Measurements from ENCODE around the gene PLXNB1. TPM values are rescaled to one million over a fixed set of nuclear protein-coding genes. Genes with fewer than 3 reads are reported as not detected.

PLXNB1 gene
- total and polyA plus RNA-seq, 10 of the 15 experiments (the other 5 are each of a cell fraction or from before 2014, with no cell fraction given), result 0.18 to 15.1 (median 5.3) TPM

DNA sequence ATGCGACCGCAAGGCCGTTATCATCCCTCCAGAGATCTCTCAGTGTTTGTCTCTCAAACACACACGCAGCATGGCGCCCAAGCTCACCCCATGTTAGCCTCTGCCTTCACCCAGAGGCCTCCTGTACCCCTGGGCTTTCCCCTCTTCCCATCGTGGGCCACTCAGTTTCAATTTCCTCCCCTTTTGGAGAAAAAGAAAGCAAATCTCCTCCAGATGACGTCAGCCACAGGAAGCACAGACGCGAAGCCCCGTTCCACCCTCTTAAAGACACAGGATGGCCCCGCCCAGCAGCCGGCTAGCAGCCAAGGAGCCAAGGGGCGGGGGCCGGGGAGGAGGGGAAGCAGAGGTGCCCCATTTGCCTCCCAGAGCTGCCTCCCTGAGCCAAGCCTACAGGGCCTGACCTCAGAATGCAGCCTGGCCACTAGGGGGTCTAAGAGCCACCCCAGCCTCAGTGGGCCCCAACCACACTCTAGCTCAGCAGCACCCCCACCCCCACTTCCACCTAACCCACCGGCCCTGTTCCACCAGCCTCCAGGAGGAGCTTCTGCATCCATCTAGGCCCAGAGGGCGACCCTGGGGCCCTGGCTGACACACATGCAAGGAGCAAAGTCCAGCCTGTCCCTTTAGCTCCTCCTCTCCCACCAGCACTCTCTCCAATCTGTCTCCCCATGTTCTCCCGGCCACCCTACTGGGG is 43.2 kb upstream of the PLXNB1 start (continued):
- TF ChIP-seq, protein P1, sequence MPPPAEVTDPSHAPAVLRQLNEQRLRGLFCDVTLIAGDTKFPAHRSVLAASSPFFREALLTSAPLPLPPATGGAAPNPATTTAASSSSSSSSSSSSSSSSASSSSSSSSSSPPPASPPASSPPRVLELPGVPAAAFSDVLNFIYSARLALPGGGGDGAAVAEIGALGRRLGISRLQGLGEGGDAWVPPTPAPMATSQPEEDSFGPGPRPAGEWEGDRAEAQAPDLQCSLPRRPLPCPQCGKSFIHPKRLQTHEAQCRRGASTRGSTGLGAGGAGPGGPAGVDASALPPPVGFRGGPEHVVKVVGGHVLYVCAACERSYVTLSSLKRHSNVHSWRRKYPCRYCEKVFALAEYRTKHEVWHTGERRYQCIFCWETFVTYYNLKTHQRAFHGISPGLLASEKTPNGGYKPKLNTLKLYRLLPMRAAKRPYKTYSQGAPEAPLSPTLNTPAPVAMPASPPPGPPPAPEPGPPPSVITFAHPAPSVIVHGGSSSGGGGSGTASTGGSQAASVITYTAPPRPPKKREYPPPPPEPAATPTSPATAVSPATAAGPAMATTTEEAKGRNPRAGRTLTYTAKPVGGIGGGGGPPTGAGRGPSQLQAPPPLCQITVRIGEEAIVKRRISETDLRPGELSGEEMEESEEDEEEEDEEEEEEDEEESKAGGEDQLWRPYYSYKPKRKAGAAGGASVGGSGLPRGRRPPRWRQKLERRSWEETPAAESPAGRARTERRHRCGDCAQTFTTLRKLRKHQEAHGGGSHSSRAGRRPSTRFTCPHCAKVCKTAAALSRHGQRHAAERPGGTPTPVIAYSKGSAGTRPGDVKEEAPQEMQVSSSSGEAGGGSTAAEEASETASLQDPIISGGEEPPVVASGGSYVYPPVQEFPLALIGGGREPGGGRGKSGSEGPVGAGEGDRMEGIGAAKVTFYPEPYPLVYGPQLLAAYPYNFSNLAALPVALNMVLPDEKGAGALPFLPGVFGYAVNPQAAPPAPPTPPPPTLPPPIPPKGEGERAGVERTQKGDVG (CRISPR knock-in tag; IDR thresholded peaks at IDR 0.05), result no peak
- TF ChIP-seq TCF3 (IDR thresholded peaks at IDR 0.05; ENCODE audit: borderline replicate concordance, insufficient read depth, low read depth, low read length) (no peak), ZNF274 (IDR thresholded peaks at IDR 0.05; ENCODE audit: insufficient read depth, insufficient read length) (no peak), RELA (IDR thresholded peaks at IDR 0.05; ENCODE audit: borderline replicate concordance, partially characterized antibody) (peak; percentile 95), MTA2 (IDR thresholded peaks at IDR 0.05; ENCODE audit: low read depth) (peak; percentile 50; the same call in 1 of the 2 replicates), KAT2A (conservative IDR thresholded peaks at IDR 0.05; ENCODE audit: control insufficient read depth, low read depth, low read length) (no peak), MEF2A (IDR thresholded peaks at IDR 0.05; ENCODE audit: insufficient read depth, low read depth, low read length) (peak; percentile 66; the same call in 1 of the 2 replicates)
- TF ChIP-seq, protein P2, sequence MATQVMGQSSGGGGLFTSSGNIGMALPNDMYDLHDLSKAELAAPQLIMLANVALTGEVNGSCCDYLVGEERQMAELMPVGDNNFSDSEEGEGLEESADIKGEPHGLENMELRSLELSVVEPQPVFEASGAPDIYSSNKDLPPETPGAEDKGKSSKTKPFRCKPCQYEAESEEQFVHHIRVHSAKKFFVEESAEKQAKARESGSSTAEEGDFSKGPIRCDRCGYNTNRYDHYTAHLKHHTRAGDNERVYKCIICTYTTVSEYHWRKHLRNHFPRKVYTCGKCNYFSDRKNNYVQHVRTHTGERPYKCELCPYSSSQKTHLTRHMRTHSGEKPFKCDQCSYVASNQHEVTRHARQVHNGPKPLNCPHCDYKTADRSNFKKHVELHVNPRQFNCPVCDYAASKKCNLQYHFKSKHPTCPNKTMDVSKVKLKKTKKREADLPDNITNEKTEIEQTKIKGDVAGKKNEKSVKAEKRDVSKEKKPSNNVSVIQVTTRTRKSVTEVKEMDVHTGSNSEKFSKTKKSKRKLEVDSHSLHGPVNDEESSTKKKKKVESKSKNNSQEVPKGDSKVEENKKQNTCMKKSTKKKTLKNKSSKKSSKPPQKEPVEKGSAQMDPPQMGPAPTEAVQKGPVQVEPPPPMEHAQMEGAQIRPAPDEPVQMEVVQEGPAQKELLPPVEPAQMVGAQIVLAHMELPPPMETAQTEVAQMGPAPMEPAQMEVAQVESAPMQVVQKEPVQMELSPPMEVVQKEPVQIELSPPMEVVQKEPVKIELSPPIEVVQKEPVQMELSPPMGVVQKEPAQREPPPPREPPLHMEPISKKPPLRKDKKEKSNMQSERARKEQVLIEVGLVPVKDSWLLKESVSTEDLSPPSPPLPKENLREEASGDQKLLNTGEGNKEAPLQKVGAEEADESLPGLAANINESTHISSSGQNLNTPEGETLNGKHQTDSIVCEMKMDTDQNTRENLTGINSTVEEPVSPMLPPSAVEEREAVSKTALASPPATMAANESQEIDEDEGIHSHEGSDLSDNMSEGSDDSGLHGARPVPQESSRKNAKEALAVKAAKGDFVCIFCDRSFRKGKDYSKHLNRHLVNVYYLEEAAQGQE (IDR thresholded peaks at IDR 0.05; ENCODE audit: low read depth, low read length), result 0 out of 2 replicates have a peak, but pooled peaks have one; percentile 20
- TF ChIP-seq, protein P3, sequence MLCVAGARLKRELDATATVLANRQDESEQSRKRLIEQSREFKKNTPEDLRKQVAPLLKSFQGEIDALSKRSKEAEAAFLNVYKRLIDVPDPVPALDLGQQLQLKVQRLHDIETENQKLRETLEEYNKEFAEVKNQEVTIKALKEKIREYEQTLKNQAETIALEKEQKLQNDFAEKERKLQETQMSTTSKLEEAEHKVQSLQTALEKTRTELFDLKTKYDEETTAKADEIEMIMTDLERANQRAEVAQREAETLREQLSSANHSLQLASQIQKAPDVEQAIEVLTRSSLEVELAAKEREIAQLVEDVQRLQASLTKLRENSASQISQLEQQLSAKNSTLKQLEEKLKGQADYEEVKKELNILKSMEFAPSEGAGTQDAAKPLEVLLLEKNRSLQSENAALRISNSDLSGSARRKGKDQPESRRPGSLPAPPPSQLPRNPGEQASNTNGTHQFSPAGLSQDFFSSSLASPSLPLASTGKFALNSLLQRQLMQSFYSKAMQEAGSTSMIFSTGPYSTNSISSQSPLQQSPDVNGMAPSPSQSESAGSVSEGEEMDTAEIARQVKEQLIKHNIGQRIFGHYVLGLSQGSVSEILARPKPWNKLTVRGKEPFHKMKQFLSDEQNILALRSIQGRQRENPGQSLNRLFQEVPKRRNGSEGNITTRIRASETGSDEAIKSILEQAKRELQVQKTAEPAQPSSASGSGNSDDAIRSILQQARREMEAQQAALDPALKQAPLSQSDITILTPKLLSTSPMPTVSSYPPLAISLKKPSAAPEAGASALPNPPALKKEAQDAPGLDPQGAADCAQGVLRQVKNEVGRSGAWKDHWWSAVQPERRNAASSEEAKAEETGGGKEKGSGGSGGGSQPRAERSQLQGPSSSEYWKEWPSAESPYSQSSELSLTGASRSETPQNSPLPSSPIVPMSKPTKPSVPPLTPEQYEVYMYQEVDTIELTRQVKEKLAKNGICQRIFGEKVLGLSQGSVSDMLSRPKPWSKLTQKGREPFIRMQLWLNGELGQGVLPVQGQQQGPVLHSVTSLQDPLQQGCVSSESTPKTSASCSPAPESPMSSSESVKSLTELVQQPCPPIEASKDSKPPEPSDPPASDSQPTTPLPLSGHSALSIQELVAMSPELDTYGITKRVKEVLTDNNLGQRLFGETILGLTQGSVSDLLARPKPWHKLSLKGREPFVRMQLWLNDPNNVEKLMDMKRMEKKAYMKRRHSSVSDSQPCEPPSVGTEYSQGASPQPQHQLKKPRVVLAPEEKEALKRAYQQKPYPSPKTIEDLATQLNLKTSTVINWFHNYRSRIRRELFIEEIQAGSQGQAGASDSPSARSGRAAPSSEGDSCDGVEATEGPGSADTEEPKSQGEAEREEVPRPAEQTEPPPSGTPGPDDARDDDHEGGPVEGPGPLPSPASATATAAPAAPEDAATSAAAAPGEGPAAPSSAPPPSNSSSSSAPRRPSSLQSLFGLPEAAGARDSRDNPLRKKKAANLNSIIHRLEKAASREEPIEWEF (IDR thresholded peaks at IDR 0.05; ENCODE audit: insufficient replicate concordance, low read depth, low read length), result no peak
- TF ChIP-seq, protein P4, sequence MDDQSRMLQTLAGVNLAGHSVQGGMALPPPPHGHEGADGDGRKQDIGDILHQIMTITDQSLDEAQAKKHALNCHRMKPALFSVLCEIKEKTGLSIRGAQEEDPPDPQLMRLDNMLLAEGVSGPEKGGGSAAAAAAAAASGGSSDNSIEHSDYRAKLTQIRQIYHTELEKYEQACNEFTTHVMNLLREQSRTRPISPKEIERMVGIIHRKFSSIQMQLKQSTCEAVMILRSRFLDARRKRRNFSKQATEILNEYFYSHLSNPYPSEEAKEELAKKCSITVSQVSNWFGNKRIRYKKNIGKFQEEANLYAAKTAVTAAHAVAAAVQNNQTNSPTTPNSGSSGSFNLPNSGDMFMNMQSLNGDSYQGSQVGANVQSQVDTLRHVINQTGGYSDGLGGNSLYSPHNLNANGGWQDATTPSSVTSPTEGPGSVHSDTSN (IDR thresholded peaks at IDR 0.05; ENCODE audit: insufficient replicate concordance, low read depth, low read length), result no peak
- TF ChIP-seq, protein P5, sequence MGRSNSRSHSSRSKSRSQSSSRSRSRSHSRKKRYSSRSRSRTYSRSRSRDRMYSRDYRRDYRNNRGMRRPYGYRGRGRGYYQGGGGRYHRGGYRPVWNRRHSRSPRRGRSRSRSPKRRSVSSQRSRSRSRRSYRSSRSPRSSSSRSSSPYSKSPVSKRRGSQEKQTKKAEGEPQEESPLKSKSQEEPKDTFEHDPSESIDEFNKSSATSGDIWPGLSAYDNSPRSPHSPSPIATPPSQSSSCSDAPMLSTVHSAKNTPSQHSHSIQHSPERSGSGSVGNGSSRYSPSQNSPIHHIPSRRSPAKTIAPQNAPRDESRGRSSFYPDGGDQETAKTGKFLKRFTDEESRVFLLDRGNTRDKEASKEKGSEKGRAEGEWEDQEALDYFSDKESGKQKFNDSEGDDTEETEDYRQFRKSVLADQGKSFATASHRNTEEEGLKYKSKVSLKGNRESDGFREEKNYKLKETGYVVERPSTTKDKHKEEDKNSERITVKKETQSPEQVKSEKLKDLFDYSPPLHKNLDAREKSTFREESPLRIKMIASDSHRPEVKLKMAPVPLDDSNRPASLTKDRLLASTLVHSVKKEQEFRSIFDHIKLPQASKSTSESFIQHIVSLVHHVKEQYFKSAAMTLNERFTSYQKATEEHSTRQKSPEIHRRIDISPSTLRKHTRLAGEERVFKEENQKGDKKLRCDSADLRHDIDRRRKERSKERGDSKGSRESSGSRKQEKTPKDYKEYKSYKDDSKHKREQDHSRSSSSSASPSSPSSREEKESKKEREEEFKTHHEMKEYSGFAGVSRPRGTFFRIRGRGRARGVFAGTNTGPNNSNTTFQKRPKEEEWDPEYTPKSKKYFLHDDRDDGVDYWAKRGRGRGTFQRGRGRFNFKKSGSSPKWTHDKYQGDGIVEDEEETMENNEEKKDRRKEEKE (IDR thresholded peaks at IDR 0.05), result no peak
